Measurements from ENCODE around the gene JOSD1.

JOSD1 gene

DNA sequence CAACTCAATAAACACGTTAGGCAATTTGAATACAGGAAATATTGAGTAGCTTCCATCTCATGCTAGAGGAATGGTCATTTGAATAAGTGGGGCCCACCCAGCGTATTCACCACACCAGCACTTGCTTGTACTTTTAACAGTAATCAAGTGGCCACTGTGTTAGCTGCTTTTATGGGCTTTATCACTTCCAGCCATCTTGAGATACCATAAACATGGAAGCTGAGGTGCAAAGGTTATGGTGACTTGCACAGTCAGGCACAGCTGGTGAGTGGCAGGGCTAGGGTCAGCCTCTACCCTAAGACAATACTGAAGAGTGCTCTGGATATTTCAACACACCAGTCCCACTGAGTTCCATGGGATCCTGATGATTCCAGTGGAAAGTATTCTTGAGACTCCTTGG, 6.7 kb downstream of the JOSD1 start:
- H3K9me3 ChIP-seq (ENCODE audit: control insufficient read depth, low read length) = no peaks in the 10 kb centered on the region
- H3K36me3 ChIP-seq (ENCODE audit: control insufficient read depth, insufficient read depth, low read length) = peaks cover 3% of the 10 kb centered on the region
- H3K4me3 ChIP-seq (ENCODE audit: insufficient read depth, low read depth, low read length) = no peak overlapping the region
- no peak overlapping the region for H3K27ac ChIP-seq (ENCODE audit: insufficient read depth, low read depth, low read length, poor library complexity, severe bottlenecking)
- 92 to 100% methylated on average over 2 of the region's 2 CpGs for WGBS, 2 experiments
- H3K27me3 ChIP-seq (ENCODE audit: control insufficient read depth, insufficient read depth, low read length, poor library complexity, severe bottlenecking) = no peaks in the 10 kb centered on the region
- H3K4me1 ChIP-seq (ENCODE audit: control insufficient read depth, insufficient read depth, low read length) = peaks cover 14% of the 10 kb centered on the region

DNA sequence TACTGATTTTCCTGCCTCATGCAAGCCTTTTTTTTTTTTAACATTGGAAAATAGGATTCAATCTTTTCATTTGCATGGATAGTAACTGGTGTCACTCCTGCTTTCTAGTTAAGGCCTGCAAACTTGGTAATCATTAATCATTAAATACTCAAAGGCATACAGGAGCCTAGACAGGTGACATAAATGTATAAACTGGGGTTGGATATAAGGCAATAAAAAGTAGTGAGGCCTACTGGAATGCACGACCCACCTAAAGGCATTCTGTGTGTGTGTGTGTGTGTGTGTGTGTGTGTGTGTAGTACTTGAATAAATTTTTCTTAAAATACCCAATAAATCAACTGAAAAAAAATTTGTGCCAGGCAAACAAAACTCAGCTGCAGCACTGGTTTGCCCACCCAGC, 11.1 kb downstream of the JOSD1 start:
- H3K4me3 ChIP-seq (ENCODE audit: insufficient read depth, low read depth, low read length) = no peak overlapping the region
- H3K9me3 ChIP-seq (ENCODE audit: control insufficient read depth, low read length) = no peaks in the 10 kb centered on the region
- peaks cover 23% of the 10 kb centered on the region for H3K36me3 ChIP-seq (ENCODE audit: control insufficient read depth, insufficient read depth, low read length)
- 75 to 100% methylated on average over 1 of the region's 1 CpG for whole genome bisulfite sequencing, 2 experiments
- no peaks in the 10 kb centered on the region for H3K4me1 ChIP-seq (ENCODE audit: control insufficient read depth, insufficient read depth, low read length)
- H3K27ac ChIP-seq (ENCODE audit: insufficient read depth, low read depth, low read length, poor library complexity, severe bottlenecking) = no peak overlapping the region
- H3K27me3 ChIP-seq (ENCODE audit: control insufficient read depth, insufficient read depth, low read length, poor library complexity, severe bottlenecking) = no peaks in the 10 kb centered on the region

DNA sequence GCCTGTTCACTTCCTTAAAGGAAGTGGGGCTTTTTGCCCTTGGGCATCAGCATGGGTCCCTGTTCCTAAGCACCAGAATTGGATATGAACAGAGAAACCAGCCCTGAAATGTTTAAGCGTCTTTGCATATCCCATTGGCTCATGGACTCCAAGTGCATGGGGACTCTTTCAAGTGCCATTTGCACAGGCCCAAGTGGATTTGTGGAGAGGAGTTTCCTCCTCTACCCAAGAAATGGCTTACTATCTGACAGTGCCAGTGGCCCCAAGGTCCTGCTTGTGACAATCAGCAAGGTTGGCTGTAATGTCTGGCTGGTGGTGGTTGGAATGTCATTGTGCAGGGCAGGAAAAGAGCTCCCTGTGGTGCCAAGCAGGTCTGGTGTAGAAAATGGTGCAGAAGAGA, 15.0 kb downstream of the JOSD1 start:
- 96 to 97% methylated on average over 1 of the region's 1 CpG for WGBS, 2 experiments
- H3K27ac ChIP-seq (ENCODE audit: insufficient read depth, low read depth, low read length, poor library complexity, severe bottlenecking) = no peak overlapping the region
- no peak overlapping the region for H3K4me3 ChIP-seq (ENCODE audit: insufficient read depth, low read depth, low read length)
- H3K9me3 ChIP-seq (ENCODE audit: control insufficient read depth, low read length) = no peaks in the 10 kb centered on the region
- H3K36me3 ChIP-seq (ENCODE audit: control insufficient read depth, insufficient read depth, low read length) = peaks cover 38% of the 10 kb centered on the region
- H3K4me1 ChIP-seq (ENCODE audit: control insufficient read depth, insufficient read depth, low read length) = no peaks in the 10 kb centered on the region
- H3K27me3 ChIP-seq (ENCODE audit: control insufficient read depth, insufficient read depth, low read length, poor library complexity, severe bottlenecking) = no peaks in the 10 kb centered on the region

DNA sequence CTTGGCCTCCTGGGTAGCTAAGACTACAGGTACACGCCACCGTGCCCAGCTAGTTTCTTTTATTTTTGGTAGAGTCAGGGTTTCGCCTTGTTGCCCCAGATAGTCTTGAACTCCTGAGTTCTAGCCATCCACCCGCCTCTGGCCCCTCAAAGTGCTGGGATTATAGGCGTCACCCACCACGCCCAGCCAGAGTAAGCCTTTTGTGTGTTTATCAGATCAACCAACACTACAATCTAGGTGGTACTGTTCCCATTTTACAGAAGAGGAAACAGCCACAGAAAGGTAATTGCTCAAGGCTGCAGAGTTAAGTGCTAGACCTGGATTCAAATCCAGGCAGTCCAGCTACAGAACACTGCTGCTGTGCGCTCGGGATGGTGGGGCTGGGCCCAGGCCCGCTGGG, 15.8 kb downstream of the JOSD1 start:
- H3K9me3 ChIP-seq (ENCODE audit: control insufficient read depth, low read length) = no peaks in the 10 kb centered on the region
- WGBS, 2 experiments = 93 to 95% methylated on average over 9 of the region's 9 CpGs
- H3K27me3 ChIP-seq (ENCODE audit: control insufficient read depth, insufficient read depth, low read length, poor library complexity, severe bottlenecking) = no peaks in the 10 kb centered on the region
- H3K4me3 ChIP-seq (ENCODE audit: insufficient read depth, low read depth, low read length) = no peak overlapping the region
- no peaks in the 10 kb centered on the region for H3K4me1 ChIP-seq (ENCODE audit: control insufficient read depth, insufficient read depth, low read length)
- H3K27ac ChIP-seq (ENCODE audit: insufficient read depth, low read depth, low read length, poor library complexity, severe bottlenecking) = no peak overlapping the region
- peaks cover 38% of the 10 kb centered on the region for H3K36me3 ChIP-seq (ENCODE audit: control insufficient read depth, insufficient read depth, low read length)

DNA sequence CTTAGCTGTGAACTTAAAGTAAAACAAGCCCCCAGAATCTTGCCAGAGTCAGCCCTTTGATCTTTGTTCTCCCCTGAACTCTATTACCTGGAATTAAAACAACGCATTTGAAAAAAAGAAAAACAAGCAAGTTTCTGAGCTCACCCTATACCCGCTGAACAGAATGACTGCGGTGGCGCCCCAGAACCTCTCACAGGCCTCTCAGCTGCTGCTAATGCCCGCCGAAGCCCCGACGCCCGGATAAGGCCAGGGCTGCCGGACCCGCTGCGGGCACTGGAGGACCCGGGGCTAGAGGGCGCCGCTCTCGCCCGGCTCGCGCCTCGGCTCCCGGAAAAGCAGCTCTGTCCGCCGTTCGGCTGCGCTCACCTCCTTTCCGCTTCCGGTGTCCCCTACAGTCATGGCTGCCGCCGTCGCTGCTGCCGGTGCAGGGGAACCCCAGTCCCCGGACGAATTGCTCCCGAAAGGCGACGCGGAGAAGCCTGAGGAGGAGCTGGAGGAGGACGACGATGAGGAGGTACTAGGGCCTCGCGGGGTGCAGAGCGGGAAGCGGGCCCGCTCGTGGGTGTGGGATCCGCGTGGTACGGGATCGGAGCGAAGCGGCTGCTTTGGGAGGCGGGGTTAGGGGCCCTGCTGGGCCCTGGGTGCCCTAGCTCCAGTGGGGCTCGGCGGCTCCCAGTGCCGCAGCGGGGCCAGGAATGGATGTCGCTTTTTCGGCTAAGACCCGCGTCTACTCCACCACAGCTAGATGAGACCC, 19.0 kb downstream of the JOSD1 start, which contains the start of gene TOMM22:
Gene TOMM22, plus strand, starts transcription at position 376 of the 754 bp plus-strand sequence. Its CDS starts 22 bp downstream, at position 398.
- no peaks in the 10 kb centered on the region for H3K27me3 ChIP-seq (ENCODE audit: control insufficient read depth, insufficient read depth, low read length, poor library complexity, severe bottlenecking)
- no peaks in the 10 kb centered on the region for H3K9me3 ChIP-seq (ENCODE audit: control insufficient read depth, low read length)
- peak within 1 kb of the TSS; percentile 87 for H3K4me3 ChIP-seq (ENCODE audit: insufficient read depth, low read depth, low read length)
- WGBS, 2 experiments = 1% methylated on average over 60 of the region's 60 CpGs
- H3K27ac ChIP-seq (ENCODE audit: insufficient read depth, low read depth, low read length, poor library complexity, severe bottlenecking) = no peak within 1 kb of the TSS
- no peaks in the 10 kb centered on the region for H3K4me1 ChIP-seq (ENCODE audit: control insufficient read depth, insufficient read depth, low read length)
- peaks cover 27% of the 10 kb centered on the region for H3K36me3 ChIP-seq (ENCODE audit: control insufficient read depth, insufficient read depth, low read length)

DNA sequence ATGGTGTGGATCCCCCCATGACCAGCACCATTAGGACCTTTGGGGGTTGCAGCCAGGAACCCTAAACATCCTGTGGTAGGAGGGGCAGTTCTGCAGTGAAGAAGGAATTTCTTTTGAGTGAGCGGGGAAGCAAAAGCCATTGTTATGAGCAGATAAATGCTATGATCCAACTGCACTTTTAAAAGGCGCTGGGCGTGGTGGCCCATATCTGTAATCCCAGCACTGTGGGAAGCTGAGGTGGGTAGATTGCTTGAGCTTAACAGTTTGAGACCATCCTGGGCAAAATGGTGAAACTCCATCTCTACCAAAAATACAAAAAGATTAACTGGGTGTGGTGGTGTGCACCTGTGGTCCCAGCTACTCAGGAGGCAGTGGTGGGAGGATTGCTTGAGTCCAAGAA, 24.9 kb downstream of the JOSD1 start:
- Histone ChIP-seq H3K9me3 (ENCODE audit: control insufficient read depth, low read length) (no peaks in the 10 kb centered on the region), H3K27me3 (ENCODE audit: control insufficient read depth, insufficient read depth, low read length, poor library complexity, severe bottlenecking) (no peaks in the 10 kb centered on the region), H3K36me3 (ENCODE audit: control insufficient read depth, insufficient read depth, low read length) (peaks cover 7% of the 10 kb centered on the region), H3K4me3 (ENCODE audit: insufficient read depth, low read depth, low read length) (no peak overlapping the region), H3K4me1 (ENCODE audit: control insufficient read depth, insufficient read depth, low read length) (no peaks in the 10 kb centered on the region), H3K27ac (ENCODE audit: insufficient read depth, low read depth, low read length, poor library complexity, severe bottlenecking) (no peak overlapping the region)
- 95 to 96% methylated on average over 3 of the region's 3 CpGs for WGBS, 2 experiments

DNA sequence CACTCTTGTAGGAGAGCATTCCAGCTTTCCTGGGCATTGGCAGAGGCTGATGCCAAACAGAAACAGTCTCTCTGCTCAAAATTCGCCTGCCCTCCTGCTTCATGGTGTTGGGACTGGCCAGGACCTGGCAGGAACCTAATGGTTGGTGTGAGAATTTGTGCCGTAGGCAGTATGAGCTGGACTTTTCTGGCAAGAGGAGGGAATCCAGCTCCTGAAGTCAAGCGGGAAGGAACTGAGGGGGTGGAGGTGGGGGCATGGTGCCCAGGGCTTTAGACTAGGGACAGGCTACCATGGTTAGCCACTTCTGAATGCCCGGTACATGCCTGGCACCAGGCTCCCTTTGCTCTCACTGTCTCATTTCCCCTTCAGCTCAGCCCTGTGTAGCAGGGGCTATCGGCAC, 25.9 kb downstream of the JOSD1 start:
- Histone ChIP-seq H3K27me3 (ENCODE audit: control insufficient read depth, insufficient read depth, low read length, poor library complexity, severe bottlenecking) (no peaks in the 10 kb centered on the region), H3K4me1 (ENCODE audit: control insufficient read depth, insufficient read depth, low read length) (no peaks in the 10 kb centered on the region), H3K36me3 (ENCODE audit: control insufficient read depth, insufficient read depth, low read length) (peaks cover 7% of the 10 kb centered on the region), H3K9me3 (ENCODE audit: control insufficient read depth, low read length) (no peaks in the 10 kb centered on the region), H3K4me3 (ENCODE audit: insufficient read depth, low read depth, low read length) (no peak overlapping the region), H3K27ac (ENCODE audit: insufficient read depth, low read depth, low read length, poor library complexity, severe bottlenecking) (no peak overlapping the region)
- 93% methylated on average over 5 of the region's 5 CpGs for WGBS, 2 experiments

DNA sequence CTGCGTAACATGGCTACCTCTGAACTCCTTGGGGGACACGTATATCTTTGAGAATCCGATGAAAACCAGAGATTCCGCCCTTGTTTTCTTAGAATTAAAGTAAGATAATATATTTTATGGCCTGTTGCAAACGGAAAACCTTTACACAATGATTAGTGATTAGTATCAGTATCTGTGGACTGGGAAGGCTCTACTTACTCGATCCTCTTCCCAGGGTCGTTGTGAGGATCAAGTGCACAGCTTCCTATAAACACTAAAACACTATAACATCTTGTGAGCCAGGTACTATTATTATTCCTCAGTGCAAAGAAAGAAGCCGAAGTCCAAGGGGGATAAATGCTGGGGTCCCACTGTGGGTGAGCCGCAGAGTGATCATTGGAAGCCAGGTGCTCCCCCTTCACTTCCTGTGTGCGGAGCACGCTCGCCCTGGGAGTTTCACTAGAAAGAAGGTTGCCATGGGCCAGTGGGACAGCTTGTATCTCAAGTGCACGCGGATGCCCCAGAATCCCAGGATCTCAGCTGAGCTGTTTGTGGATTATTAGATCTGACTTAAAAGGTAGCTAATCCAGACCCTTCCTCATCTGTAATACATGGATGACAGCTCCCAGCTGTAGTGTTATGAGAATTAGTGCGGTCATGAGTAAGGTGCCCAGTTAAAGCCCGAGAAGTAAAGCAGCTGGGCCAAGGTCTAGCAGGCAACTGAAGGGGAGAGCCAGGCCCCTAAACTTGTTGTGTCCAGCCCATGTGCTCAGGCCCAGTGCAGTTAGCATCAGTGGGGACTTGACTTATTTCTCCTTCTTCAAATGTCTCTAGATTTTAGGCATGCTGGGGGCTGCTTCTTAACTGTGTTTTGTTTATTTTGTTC, 43.5 kb downstream of the JOSD1 start:
- Histone ChIP-seq H3K4me3 (ENCODE audit: insufficient read depth, low read depth, low read length) (peak overlapping the region; percentile 64), H3K27me3 (ENCODE audit: control insufficient read depth, insufficient read depth, low read length, poor library complexity, severe bottlenecking) (no peaks in the 10 kb centered on the region), H3K9me3 (ENCODE audit: control insufficient read depth, low read length) (no peaks in the 10 kb centered on the region), H3K27ac (ENCODE audit: insufficient read depth, low read depth, low read length, poor library complexity, severe bottlenecking) (no peak overlapping the region), H3K36me3 (ENCODE audit: control insufficient read depth, insufficient read depth, low read length) (no peaks in the 10 kb centered on the region), H3K4me1 (ENCODE audit: control insufficient read depth, insufficient read depth, low read length) (peaks cover 4% of the 10 kb centered on the region)
- 20 to 22% methylated on average over 14 to 16 of the region's 16 CpGs for WGBS, 2 experiments

DNA sequence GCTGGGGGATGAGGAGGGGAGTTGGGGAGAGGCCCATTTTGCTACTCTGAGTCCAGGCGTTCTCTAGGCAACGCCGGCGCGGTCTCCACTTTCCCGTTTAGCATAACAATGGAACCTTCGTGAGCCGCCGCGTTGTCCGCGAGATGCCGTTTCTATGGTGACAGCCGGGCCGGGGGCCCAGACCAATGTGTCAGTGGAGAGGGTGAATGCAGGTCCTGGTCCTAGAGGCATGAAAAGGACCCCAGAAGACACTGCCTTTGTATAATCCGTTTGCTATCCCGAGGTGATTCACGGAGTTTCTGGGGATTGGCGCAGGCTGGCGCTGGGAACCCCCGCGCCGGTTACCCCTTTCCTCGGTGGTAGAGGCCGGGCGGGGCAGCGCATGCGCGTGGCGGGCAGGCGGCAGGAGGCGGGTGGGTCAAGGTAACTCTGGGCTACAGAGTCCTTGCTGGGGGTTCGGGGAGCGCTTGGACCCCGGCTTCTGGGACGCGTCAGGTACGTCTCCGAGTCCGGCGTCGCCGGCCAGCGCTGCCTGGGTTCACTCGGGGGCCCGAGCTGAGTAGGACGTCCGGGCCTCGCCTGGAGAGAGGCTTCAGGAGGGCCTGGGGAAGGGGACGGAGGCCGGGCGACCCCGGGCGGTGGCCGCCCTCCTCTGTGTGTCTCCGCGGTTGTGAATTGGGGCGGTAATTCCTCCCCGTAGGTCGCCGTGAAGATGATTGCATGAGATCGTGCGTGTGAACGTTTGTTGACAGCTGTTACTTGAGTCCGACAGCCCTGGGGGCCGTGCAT, 44.3 kb downstream of the JOSD1 start, which contains the start of the genes CBY1 and FAM227A:
Gene CBY1, plus strand, starts transcription at position 383 of the 789 bp plus-strand sequence. CDS start 11,417 bp downstream, outside the sequence.
Gene FAM227A, minus strand, starts transcription at position 137 of the 789 bp plus-strand sequence. CDS start 6,224 bp downstream, outside the sequence.
- Histone ChIP-seq H3K27ac (ENCODE audit: insufficient read depth, low read depth, low read length, poor library complexity, severe bottlenecking) (peak within 1 kb of the TSS; percentile 92), H3K27me3 (ENCODE audit: control insufficient read depth, insufficient read depth, low read length, poor library complexity, severe bottlenecking) (no peaks in the 10 kb centered on the region), H3K9me3 (ENCODE audit: control insufficient read depth, low read length) (no peaks in the 10 kb centered on the region), H3K4me3 (ENCODE audit: insufficient read depth, low read depth, low read length) (peak within 1 kb of the TSS; percentile 64), H3K4me1 (ENCODE audit: control insufficient read depth, insufficient read depth, low read length) (peaks cover 4% of the 10 kb centered on the region), H3K36me3 (ENCODE audit: control insufficient read depth, insufficient read depth, low read length) (no peaks in the 10 kb centered on the region)
- WGBS, 2 experiments = 0 to 1% methylated on average over 66 of the region's 66 CpGs
